Measurements from ENCODE around the gene BAIAP2L2. TPM values are rescaled to one million over a fixed set of nuclear protein-coding genes. Genes with fewer than 3 reads are reported as not detected.

BAIAP2L2 gene
- total and polyA plus RNA-seq, 2 experiments from 2014 or later: 3.9 to 5.6 TPM

GRCh38 chr22:38109371-38110001 lies 998 bp downstream of the BAIAP2L2 start:
- no peak overlapping the region for H3K4me3 ChIP-seq
- ATAC-seq: no peak
- Mint-ChIP-seq H3K27ac (no peak overlapping the region), H3K36me3 (ENCODE audit: low read depth) (peaks cover 3% of the 10 kb centered on the region; the same call in 1 of the 3 replicates), H3K9me3 (peaks cover 5% of the 10 kb centered on the region; the same call in 2 of the 3 replicates), H3K4me1 (peaks cover 11% of the 10 kb centered on the region; the same call in 2 of the 3 replicates), H3K4me3 (no peak overlapping the region), H3K27me3 (ENCODE audit: insufficient read depth, low read depth, poor library complexity) (peaks cover 28% of the 10 kb centered on the region)
- H3K79me2 ChIP-seq (replicated peaks; ENCODE audit: insufficient read depth): no peaks in the 10 kb centered on the region
- peaks cover 7% of the 10 kb centered on the region for H3F3A ChIP-seq (replicated peaks; ENCODE audit: low read depth)
- TF ChIP-seq, protein P1, sequence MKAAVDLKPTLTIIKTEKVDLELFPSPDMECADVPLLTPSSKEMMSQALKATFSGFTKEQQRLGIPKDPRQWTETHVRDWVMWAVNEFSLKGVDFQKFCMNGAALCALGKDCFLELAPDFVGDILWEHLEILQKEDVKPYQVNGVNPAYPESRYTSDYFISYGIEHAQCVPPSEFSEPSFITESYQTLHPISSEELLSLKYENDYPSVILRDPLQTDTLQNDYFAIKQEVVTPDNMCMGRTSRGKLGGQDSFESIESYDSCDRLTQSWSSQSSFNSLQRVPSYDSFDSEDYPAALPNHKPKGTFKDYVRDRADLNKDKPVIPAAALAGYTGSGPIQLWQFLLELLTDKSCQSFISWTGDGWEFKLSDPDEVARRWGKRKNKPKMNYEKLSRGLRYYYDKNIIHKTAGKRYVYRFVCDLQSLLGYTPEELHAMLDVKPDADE (IDR thresholded peaks at IDR 0.05): no peak
- TF ChIP-seq JUNB (IDR thresholded peaks at IDR 0.05; ENCODE audit: unreplicated experiment) (no peak), STAT1 (IDR thresholded peaks at IDR 0.05; ENCODE audit: unreplicated experiment) (no peak), CREB1 (CRISPR knock-in tag; IDR thresholded peaks at IDR 0.05; ENCODE audit: low read depth) (no peak), EZH2phosphoT487 (IDR thresholded peaks at IDR 0.05; ENCODE audit: unreplicated experiment) (no peak)
- TF ChIP-seq, protein P2, sequence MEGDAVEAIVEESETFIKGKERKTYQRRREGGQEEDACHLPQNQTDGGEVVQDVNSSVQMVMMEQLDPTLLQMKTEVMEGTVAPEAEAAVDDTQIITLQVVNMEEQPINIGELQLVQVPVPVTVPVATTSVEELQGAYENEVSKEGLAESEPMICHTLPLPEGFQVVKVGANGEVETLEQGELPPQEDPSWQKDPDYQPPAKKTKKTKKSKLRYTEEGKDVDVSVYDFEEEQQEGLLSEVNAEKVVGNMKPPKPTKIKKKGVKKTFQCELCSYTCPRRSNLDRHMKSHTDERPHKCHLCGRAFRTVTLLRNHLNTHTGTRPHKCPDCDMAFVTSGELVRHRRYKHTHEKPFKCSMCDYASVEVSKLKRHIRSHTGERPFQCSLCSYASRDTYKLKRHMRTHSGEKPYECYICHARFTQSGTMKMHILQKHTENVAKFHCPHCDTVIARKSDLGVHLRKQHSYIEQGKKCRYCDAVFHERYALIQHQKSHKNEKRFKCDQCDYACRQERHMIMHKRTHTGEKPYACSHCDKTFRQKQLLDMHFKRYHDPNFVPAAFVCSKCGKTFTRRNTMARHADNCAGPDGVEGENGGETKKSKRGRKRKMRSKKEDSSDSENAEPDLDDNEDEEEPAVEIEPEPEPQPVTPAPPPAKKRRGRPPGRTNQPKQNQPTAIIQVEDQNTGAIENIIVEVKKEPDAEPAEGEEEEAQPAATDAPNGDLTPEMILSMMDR (conservative IDR thresholded peaks at IDR 0.05; ENCODE audit: low read depth in 2 of 2): no peak
- TF ChIP-seq, protein P3, sequence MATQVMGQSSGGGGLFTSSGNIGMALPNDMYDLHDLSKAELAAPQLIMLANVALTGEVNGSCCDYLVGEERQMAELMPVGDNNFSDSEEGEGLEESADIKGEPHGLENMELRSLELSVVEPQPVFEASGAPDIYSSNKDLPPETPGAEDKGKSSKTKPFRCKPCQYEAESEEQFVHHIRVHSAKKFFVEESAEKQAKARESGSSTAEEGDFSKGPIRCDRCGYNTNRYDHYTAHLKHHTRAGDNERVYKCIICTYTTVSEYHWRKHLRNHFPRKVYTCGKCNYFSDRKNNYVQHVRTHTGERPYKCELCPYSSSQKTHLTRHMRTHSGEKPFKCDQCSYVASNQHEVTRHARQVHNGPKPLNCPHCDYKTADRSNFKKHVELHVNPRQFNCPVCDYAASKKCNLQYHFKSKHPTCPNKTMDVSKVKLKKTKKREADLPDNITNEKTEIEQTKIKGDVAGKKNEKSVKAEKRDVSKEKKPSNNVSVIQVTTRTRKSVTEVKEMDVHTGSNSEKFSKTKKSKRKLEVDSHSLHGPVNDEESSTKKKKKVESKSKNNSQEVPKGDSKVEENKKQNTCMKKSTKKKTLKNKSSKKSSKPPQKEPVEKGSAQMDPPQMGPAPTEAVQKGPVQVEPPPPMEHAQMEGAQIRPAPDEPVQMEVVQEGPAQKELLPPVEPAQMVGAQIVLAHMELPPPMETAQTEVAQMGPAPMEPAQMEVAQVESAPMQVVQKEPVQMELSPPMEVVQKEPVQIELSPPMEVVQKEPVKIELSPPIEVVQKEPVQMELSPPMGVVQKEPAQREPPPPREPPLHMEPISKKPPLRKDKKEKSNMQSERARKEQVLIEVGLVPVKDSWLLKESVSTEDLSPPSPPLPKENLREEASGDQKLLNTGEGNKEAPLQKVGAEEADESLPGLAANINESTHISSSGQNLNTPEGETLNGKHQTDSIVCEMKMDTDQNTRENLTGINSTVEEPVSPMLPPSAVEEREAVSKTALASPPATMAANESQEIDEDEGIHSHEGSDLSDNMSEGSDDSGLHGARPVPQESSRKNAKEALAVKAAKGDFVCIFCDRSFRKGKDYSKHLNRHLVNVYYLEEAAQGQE (IDR thresholded peaks at IDR 0.05; ENCODE audit: unreplicated experiment): no peak
- TF ChIP-seq, protein P4, sequence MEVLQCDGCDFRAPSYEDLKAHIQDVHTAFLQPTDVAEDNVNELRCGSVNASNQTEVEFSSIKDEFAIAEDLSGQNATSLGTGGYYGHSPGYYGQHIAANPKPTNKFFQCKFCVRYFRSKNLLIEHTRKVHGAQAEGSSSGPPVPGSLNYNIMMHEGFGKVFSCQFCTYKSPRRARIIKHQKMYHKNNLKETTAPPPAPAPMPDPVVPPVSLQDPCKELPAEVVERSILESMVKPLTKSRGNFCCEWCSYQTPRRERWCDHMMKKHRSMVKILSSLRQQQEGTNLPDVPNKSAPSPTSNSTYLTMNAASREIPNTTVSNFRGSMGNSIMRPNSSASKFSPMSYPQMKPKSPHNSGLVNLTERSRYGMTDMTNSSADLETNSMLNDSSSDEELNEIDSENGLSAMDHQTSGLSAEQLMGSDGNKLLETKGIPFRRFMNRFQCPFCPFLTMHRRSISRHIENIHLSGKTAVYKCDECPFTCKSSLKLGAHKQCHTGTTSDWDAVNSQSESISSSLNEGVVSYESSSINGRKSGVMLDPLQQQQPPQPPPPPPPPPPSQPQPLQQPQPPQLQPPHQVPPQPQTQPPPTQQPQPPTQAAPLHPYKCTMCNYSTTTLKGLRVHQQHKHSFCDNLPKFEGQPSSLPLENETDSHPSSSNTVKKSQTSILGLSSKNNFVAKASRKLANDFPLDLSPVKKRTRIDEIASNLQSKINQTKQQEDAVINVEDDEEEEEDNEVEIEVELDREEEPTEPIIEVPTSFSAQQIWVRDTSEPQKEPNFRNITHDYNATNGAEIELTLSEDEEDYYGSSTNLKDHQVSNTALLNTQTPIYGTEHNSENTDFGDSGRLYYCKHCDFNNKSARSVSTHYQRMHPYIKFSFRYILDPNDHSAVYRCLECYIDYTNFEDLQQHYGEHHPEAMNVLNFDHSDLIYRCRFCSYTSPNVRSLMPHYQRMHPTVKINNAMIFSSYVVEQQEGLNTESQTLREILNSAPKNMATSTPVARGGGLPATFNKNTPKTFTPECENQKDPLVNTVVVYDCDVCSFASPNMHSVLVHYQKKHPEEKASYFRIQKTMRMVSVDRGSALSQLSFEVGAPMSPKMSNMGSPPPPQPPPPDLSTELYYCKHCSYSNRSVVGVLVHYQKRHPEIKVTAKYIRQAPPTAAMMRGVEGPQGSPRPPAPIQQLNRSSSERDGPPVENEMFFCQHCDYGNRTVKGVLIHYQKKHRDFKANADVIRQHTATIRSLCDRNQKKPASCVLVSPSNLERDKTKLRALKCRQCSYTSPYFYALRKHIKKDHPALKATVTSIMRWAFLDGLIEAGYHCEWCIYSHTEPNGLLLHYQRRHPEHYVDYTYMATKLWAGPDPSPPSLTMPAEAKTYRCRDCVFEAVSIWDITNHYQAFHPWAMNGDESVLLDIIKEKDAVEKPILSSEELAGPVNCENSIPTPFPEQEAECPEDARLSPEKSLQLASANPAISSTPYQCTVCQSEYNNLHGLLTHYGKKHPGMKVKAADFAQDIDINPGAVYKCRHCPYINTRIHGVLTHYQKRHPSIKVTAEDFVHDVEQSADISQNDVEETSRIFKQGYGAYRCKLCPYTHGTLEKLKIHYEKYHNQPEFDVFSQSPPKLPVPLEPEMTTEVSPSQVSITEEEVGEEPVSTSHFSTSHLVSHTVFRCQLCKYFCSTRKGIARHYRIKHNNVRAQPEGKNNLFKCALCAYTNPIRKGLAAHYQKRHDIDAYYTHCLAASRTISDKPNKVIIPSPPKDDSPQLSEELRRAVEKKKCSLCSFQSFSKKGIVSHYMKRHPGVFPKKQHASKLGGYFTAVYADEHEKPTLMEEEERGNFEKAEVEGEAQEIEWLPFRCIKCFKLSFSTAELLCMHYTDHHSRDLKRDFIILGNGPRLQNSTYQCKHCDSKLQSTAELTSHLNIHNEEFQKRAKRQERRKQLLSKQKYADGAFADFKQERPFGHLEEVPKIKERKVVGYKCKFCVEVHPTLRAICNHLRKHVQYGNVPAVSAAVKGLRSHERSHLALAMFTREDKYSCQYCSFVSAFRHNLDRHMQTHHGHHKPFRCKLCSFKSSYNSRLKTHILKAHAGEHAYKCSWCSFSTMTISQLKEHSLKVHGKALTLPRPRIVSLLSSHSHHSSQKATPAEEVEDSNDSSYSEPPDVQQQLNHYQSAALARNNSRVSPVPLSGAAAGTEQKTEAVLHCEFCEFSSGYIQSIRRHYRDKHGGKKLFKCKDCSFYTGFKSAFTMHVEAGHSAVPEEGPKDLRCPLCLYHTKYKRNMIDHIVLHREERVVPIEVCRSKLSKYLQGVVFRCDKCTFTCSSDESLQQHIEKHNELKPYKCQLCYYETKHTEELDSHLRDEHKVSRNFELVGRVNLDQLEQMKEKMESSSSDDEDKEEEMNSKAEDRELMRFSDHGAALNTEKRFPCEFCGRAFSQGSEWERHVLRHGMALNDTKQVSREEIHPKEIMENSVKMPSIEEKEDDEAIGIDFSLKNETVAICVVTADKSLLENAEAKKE (CRISPR knock-in tag; IDR thresholded peaks at IDR 0.05): no peak
- no peaks in the 10 kb centered on the region for H3K36me3 ChIP-seq (ENCODE audit: insufficient read depth)
- no peaks in the 10 kb centered on the region for H3K27me3 ChIP-seq (ENCODE audit: insufficient read depth)
- no peaks in the 10 kb centered on the region for H4K20me1 ChIP-seq (replicated peaks; ENCODE audit: insufficient read depth)
- H3K4me1 ChIP-seq (ENCODE audit: insufficient read depth): peaks cover 8% of the 10 kb centered on the region; the same call in 1 of the 2 replicates
- no peak overlapping the region for H2AFZ ChIP-seq
- no peak overlapping the region for H3K27ac ChIP-seq (ENCODE audit: low read depth)
- no peaks in the 10 kb centered on the region for H3K9me2 ChIP-seq (ENCODE audit: insufficient read depth)
- H3K4me2 ChIP-seq: no peak overlapping the region
- peak; percentile 30 for DNase-seq (ENCODE audit: low spot score)
